Fibroblast of lung (primary cell): ENCODE results near the gene HECTD2.

Experiments
- EZH2 ChIP-seq: IDR thresholded peaks from 2 replicates; pipeline ENCODE4 v1.5.1; 2012; ENCODE audit warnings: low read length, control low read depth, mild to moderate bottlenecking; ENCODE audit errors: missing control alignments
- TF ChIP-seq, protein P1 (sequence below), 2 donors: IDR thresholded peaks in 1 of 2; conservative IDR thresholded peaks in 1 of 2; 1 replicate in 1 of 2; 2 replicates in 1 of 2; pipeline ENCODE4 v1.5.1; 2011 to 2012; ENCODE audit warnings: low read length in 2 of 2, control low read depth in 1 of 2, inconsistent platforms in 1 of 2, low read depth in 1 of 2, mild to moderate bottlenecking in 1 of 2

DNA sequence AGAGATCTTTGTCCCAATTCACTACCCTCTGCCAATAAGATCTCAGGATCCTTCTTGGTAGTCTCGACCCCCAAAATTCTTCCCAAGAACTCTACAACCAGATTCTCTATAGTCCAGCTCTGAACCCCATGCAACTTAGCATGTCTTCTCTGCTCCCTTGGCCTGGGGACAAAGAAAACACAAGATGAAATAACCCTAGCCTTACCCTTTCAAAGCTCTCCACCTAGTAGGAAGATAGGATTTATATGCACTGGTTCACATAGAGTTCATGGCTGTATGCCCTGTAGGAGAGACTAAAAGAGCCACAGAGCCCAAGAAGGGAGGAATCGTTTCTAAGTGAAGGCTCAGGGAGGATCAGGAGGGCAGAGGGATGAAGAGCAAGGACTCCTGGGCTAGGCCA is 126.6 kb downstream of the HECTD2 start:
- TF ChIP-seq, protein P1, sequence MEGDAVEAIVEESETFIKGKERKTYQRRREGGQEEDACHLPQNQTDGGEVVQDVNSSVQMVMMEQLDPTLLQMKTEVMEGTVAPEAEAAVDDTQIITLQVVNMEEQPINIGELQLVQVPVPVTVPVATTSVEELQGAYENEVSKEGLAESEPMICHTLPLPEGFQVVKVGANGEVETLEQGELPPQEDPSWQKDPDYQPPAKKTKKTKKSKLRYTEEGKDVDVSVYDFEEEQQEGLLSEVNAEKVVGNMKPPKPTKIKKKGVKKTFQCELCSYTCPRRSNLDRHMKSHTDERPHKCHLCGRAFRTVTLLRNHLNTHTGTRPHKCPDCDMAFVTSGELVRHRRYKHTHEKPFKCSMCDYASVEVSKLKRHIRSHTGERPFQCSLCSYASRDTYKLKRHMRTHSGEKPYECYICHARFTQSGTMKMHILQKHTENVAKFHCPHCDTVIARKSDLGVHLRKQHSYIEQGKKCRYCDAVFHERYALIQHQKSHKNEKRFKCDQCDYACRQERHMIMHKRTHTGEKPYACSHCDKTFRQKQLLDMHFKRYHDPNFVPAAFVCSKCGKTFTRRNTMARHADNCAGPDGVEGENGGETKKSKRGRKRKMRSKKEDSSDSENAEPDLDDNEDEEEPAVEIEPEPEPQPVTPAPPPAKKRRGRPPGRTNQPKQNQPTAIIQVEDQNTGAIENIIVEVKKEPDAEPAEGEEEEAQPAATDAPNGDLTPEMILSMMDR (conservative IDR thresholded peaks at IDR 0.05 in 1 of 2, IDR thresholded peaks at IDR 0.05 in 1 of 2; ENCODE audit: low read depth in 1 of 2, low read length in 2 of 2): no peak
- no peak for TF ChIP-seq EZH2
